Duodenal mucosa (tissue), 2 donors: ENCODE measurements around the gene DDA1.

Source experiments
- H3K27ac ChIP-seq: one replicate; pipeline ENCODE4 v1.7.0; 2013; ENCODE audit warnings: low read depth, low read length
- H3K27me3 ChIP-seq, 2 donors: one replicate each; pipeline ENCODE4 v1.7.0; 2013; ENCODE audit warnings: low read length in 2 of 2, control low read depth in 1 of 2; ENCODE audit not compliant: insufficient read depth in 2 of 2, control insufficient read depth in 1 of 2
- H3K36me3 ChIP-seq, 2 donors: one replicate each; pipeline ENCODE4 v1.7.0; 2013; ENCODE audit warnings: low read length in 2 of 2, control low read depth in 1 of 2; ENCODE audit not compliant: insufficient read depth in 2 of 2, control insufficient read depth in 1 of 2
- H3K4me1 ChIP-seq, 2 donors: one replicate each; pipeline ENCODE4 v1.7.0; 2013; ENCODE audit warnings: low read length in 2 of 2, control low read depth in 1 of 2; ENCODE audit not compliant: insufficient read depth in 2 of 2, control insufficient read depth in 1 of 2
- H3K4me3 ChIP-seq, 2 donors: one replicate each; pipeline ENCODE4 v1.7.0; 2013; ENCODE audit warnings: low read length in 2 of 2, low read depth in 1 of 2
- H3K9ac ChIP-seq, 2 donors: one replicate each; pipeline ENCODE4 v1.7.0; 2013; ENCODE audit warnings: low read length in 2 of 2, low read depth in 1 of 2
- H3K9me3 ChIP-seq, 2 donors: one replicate each; pipeline ENCODE4 v1.7.0; 2013; ENCODE audit warnings: low read length in 2 of 2, control low read depth in 1 of 2; ENCODE audit not compliant: control insufficient read depth in 1 of 2

Gene DDA1

GRCh38 chr19:17328517-17329365 is 19.4 kb downstream of the DDA1 start:
- Histone ChIP-seq H3K9ac (peak overlapping the region; percentile 32 to 56), H3K36me3 (no peaks in the 10 kb centered on the region), H3K27me3 (peaks cover 19 to 25% of the 10 kb centered on the region in 2 donors), H3K9me3 (no peaks in the 10 kb centered on the region), H3K27ac (no peak overlapping the region), H3K4me1 (peaks cover under 1 to 15% of the 10 kb centered on the region in 2 donors), H3K4me3 (peak overlapping the region; percentile 50 to 51)

- Histone ChIP-seq H3K9ac (no peak overlapping the region), H3K4me1 (peaks cover 5 to 21% of the 10 kb centered on the region in 2 donors), H3K36me3 (no peaks in the 10 kb centered on the region), H3K9me3 (no peaks in the 10 kb centered on the region), H3K4me3 (peak overlapping the region in 1 of 2 donors; percentile 36), H3K27me3 (peaks cover 19 to 25% of the 10 kb centered on the region in 2 donors), H3K27ac (no peak overlapping the region)
Observed at GRCh38 chr19:17329366-17330261, 20.3 kb downstream of the DDA1 start.

GRCh38 chr19:17330262-17331044 is 21.1 kb downstream of the DDA1 start:
- Histone ChIP-seq H3K27ac (no peak overlapping the region), H3K4me1 (peaks cover 11 to 28% of the 10 kb centered on the region in 2 donors)

GRCh38 chr19:17331045-17331558 is 21.7 kb downstream of the DDA1 start:
- peaks cover 14 to 33% of the 10 kb centered on the region in 2 donors for H3K4me1 ChIP-seq
- H3K9me3 ChIP-seq, result no peaks in the 10 kb centered on the region
- no peak overlapping the region for H3K9ac ChIP-seq
- peaks cover 19 to 25% of the 10 kb centered on the region in 2 donors for H3K27me3 ChIP-seq
- H3K36me3 ChIP-seq, result no peaks in the 10 kb centered on the region
- no peak overlapping the region for H3K27ac ChIP-seq
- H3K4me3 ChIP-seq, result no peak overlapping the region

More at GRCh38 chr19:17330262-17331044, 21.1 kb downstream of the DDA1 start:
- Histone ChIP-seq H3K9ac (no peak overlapping the region), H3K4me3 (no peak overlapping the region), H3K27me3 (peaks cover 19 to 25% of the 10 kb centered on the region in 2 donors), H3K9me3 (no peaks in the 10 kb centered on the region), H3K36me3 (no peaks in the 10 kb centered on the region)

- peaks cover 14 to 33% of the 10 kb centered on the region in 2 donors for H3K4me1 ChIP-seq
- no peak overlapping the region for H3K4me3 ChIP-seq
- no peak overlapping the region for H3K9ac ChIP-seq
- H3K27me3 ChIP-seq, result peaks cover 19 to 25% of the 10 kb centered on the region in 2 donors
- H3K36me3 ChIP-seq, result no peaks in the 10 kb centered on the region
- no peaks in the 10 kb centered on the region for H3K9me3 ChIP-seq
- no peak overlapping the region for H3K27ac ChIP-seq
Observed at GRCh38 chr19:17332360-17332676, 23.0 kb downstream of the DDA1 start.

- H3K4me3 ChIP-seq, result no peak overlapping the region
- no peaks in the 10 kb centered on the region for H3K9me3 ChIP-seq
- peaks cover 16 to 38% of the 10 kb centered on the region in 2 donors for H3K4me1 ChIP-seq
- H3K36me3 ChIP-seq, result no peaks in the 10 kb centered on the region
- H3K9ac ChIP-seq, result no peak overlapping the region
- no peak overlapping the region for H3K27ac ChIP-seq
- peaks cover 19 to 25% of the 10 kb centered on the region in 2 donors for H3K27me3 ChIP-seq
Observed at GRCh38 chr19:17332677-17333581, 23.6 kb downstream of the DDA1 start.

- H3K27ac ChIP-seq, result no peak overlapping the region
- no peaks in the 10 kb centered on the region for H3K9me3 ChIP-seq
- H3K36me3 ChIP-seq, result no peaks in the 10 kb centered on the region
- H3K27me3 ChIP-seq, result peaks cover 19 to 25% of the 10 kb centered on the region in 2 donors
- H3K4me3 ChIP-seq, result peak overlapping the region; percentile 63 to 72
- peak overlapping the region; percentile 43 to 72 for H3K9ac ChIP-seq
- H3K4me1 ChIP-seq, result peaks cover 20 to 45% of the 10 kb centered on the region in 2 donors
Observed at GRCh38 chr19:17333611-17334413, 24.4 kb downstream of the DDA1 start.

- Histone ChIP-seq H3K9me3 (no peaks in the 10 kb centered on the region), H3K27ac (no peak within 1 kb of the TSS), H3K36me3 (no peaks in the 10 kb centered on the region), H3K27me3 (peaks cover 14 to 17% of the 10 kb centered on the region in 2 donors), H3K4me1 (peaks cover 20 to 38% of the 10 kb centered on the region in 2 donors), H3K4me3 (peak within 1 kb of the TSS; percentile 63 to 72), H3K9ac (peak within 1 kb of the TSS; percentile 43 to 72)
Observed at GRCh38 chr19:17334414-17335409, 25.3 kb downstream of the DDA1 start, which contains the start of gene ANO8. Gene ANO8 (minus strand): TSS chr19:17334855. CDS start chr19:17334670, 185 bp downstream.
